Endothelial cell of umbilical vein (primary cell): ENCODE data around the gene ZFYVE26. TPM values are rescaled to one million over a fixed set of nuclear protein-coding genes. Genes with fewer than 3 reads are reported as not detected.

Experiments used
- BruUV-seq: library from RNA; stranded (reverse); fragments of 400-500 nt; replicated peaks from 2 replicates; lab custom pipeline; 2021; lab: Mats Ljungman, UMichigan
- CTCF ChIA-PET: fragments of 300-600, 350-600 bp; sonication (Branson Sonifier 250); formaldehyde crosslinking; loops from one replicate; lab custom pipeline; 2021; ENCODE audit warnings: antibody characterized with exemption, inconsistent platforms; lab: Charles Lee
- POLR2A ChIA-PET: fragments of 300-600, 350-600 bp; sonication (Branson Sonifier 250); formaldehyde crosslinking; loops from one replicate; lab custom pipeline; 2021; ENCODE audit warnings: antibody characterized with exemption, inconsistent platforms; lab: Charles Lee
- DNase-seq: peaks from one replicate; pipeline ENCODE4 v3.0.0-alpha.2; 2011; ENCODE audit warnings: low read depth, low spot score
- FAIRE-seq: peaks from 2 replicates; lab custom pipeline; 2011; peaks lifted over from hg19 to GRCh38; lab: Jason Lieb, UNC
- H2AFZ ChIP-seq: 2 replicates; pipeline ENCODE4 v1.6.0; 2012; ENCODE audit warnings: low read depth, low read length, control low read depth, inconsistent platforms
- H3K27ac ChIP-seq: 2 replicates; pipeline ENCODE4 v1.5.1; 2011; ENCODE audit warnings: low read depth, mild to moderate bottlenecking, control low read depth, low read length, moderate library complexity; ENCODE audit not compliant: insufficient read depth
- H3K27me3 ChIP-seq, 2 experiments: 2 replicates each; pipeline versions ENCODE4 v1.6.0 to v1.6.1; 2011; ENCODE audit warnings: low read length in 2 of 2, mixed read lengths in 1 of 2; ENCODE audit not compliant: control insufficient read depth in 2 of 2, insufficient read depth in 2 of 2
- H3K36me3 ChIP-seq, 2 experiments: 2 replicates in 1 of 2; 3 replicates in 1 of 2; pipeline ENCODE4 v1.5.1; 2011; ENCODE audit warnings: low read length in 2 of 2, mild to moderate bottlenecking in 1 of 2, moderate library complexity in 1 of 2; ENCODE audit not compliant: control insufficient read depth in 2 of 2, insufficient read depth in 2 of 2; ENCODE audit errors: extremely low read depth in 1 of 2
- H3K4me1 ChIP-seq: 3 replicates; pipeline ENCODE4 v1.5.1; 2011; ENCODE audit warnings: mild to moderate bottlenecking, low read length; ENCODE audit not compliant: control insufficient read depth, insufficient read depth; ENCODE audit errors: extremely low read depth
- H3K4me2 ChIP-seq: 2 replicates; pipeline ENCODE4 v1.6.1; 2011; ENCODE audit warnings: low read length, control low read depth, mixed read lengths; ENCODE audit not compliant: insufficient read depth
- H3K4me3 ChIP-seq, 3 experiments: fragments of 200-600 bp in 1 of 3; sonication (generic), shearing (Covaris generic) in 1 of 3; replicated peaks in 1 of 3; 2 replicates each; pipeline ENCODE4 v1.5.1; 2011 to 2016; ENCODE audit warnings: control low read depth in 3 of 3, low read length in 3 of 3, mild to moderate bottlenecking in 2 of 3, inconsistent platforms in 1 of 3, low read depth in 1 of 3, moderate library complexity in 1 of 3; ENCODE audit not compliant: insufficient read depth in 1 of 3
- H3K79me2 ChIP-seq: 2 replicates; pipeline ENCODE4 v1.6.0; 2012; ENCODE audit warnings: low read length, inconsistent platforms; ENCODE audit not compliant: control insufficient read depth, insufficient read depth
- H3K9ac ChIP-seq: replicated peaks from 2 replicates; pipeline ENCODE3; 2011; ENCODE audit warnings: low read length, control low read depth; ENCODE audit not compliant: insufficient read depth; ENCODE audit errors: extremely low read depth
- H3K9me1 ChIP-seq: replicated peaks from 3 replicates; pipeline ENCODE4 v1.6.0; 2011; ENCODE audit warnings: mild to moderate bottlenecking, low read length; ENCODE audit not compliant: control insufficient read depth, insufficient read depth; ENCODE audit errors: extremely low read depth
- H3K9me3 ChIP-seq: replicated peaks from 2 replicates; pipeline ENCODE4 v1.5.1; 2012; ENCODE audit warnings: low read length, inconsistent platforms; ENCODE audit not compliant: control insufficient read depth, insufficient read depth
- H4K20me1 ChIP-seq: replicated peaks from 2 replicates; pipeline ENCODE3; 2011; ENCODE audit warnings: mild to moderate bottlenecking, low read length; ENCODE audit not compliant: control insufficient read depth, insufficient read depth; ENCODE audit errors: extremely low read depth
- CTCF ChIP-seq, 2 donors: IDR thresholded peaks; 1 replicate in 1 of 2; 2 replicates in 1 of 2; pipeline ENCODE4 v1.5.1; 2011; ENCODE audit warnings: low read length in 2 of 2, mild to moderate bottlenecking in 2 of 2, moderate library complexity in 2 of 2, control low read depth in 1 of 2, inconsistent platforms in 1 of 2, low read depth in 1 of 2; ENCODE audit not compliant: insufficient read depth in 1 of 2; ENCODE audit errors: extremely low read depth in 1 of 2
- EZH2 ChIP-seq: IDR thresholded peaks from 2 replicates; pipeline ENCODE4 v1.6.1; 2012; ENCODE audit warnings: borderline replicate concordance, low read depth, mild to moderate bottlenecking, moderate library complexity, low read length, inconsistent platforms; ENCODE audit not compliant: severe bottlenecking
- GATA2 ChIP-seq: IDR thresholded peaks from 2 replicates; pipeline ENCODE4 v1.7.0; 2011; ENCODE audit warnings: low read depth, mild to moderate bottlenecking, moderate library complexity, mixed read lengths, low read length; ENCODE audit not compliant: insufficient read length, insufficient read depth
- JUN ChIP-seq: IDR thresholded peaks from 2 replicates; pipeline ENCODE4 v1.6.1; 2011; ENCODE audit warnings: borderline replicate concordance, low read depth; ENCODE audit not compliant: insufficient read length, insufficient read depth
- MAX ChIP-seq: IDR thresholded peaks from 2 replicates; pipeline ENCODE4 v1.6.1; 2011; ENCODE audit not compliant: insufficient read depth, insufficient read length
- MYC ChIP-seq: IDR thresholded peaks from one replicate; pipeline ENCODE4 v1.6.1; 2011; ENCODE audit warnings: mild to moderate bottlenecking, low read depth, low read length
- POLR2A ChIP-seq: IDR thresholded peaks from 2 replicates; pipeline ENCODE4 v1.6.1; 2012; ENCODE audit warnings: low read depth, mild to moderate bottlenecking, control low read depth, low read length
- POLR2AphosphoS5 ChIP-seq: IDR thresholded peaks from 2 replicates; pipeline ENCODE4 v1.6.1; 2012; ENCODE audit warnings: low read depth, mild to moderate bottlenecking, control low read depth, low read length, moderate library complexity; ENCODE audit not compliant: insufficient read depth
- dilution Hi-C: fragments of 300-500 bp; cut with MboI; formaldehyde crosslinking; loops from one replicate; pipeline ENCODE4 v1.15.0; 2019; ENCODE audit warnings: low sequenced_read_pairs; ENCODE audit not compliant: extremely low pct_ligation_motif_present
- intact Hi-C: fragments of 100-400 bp; cut with micrococcal nuclease; formaldehyde crosslinking; loops from one replicate; pipeline ENCODE4 v1.10.0; 2022
- polyA plus RNA-seq, 4 experiments: library from polyadenylated mRNA; depleted of rRNA in 3 of 4; stranded (reverse) in 3 of 4; unstranded in 1 of 4; fragments of >200 nt; gene quantifications; 2 replicates each; pipeline versions ENCODE4 v1.2.1 to v1.2.3, GENCODE V29; 2011 to 2012; ENCODE audit warnings: missing spikeins in 1 of 4
- total RNA-seq: library from RNA; stranded (reverse); gene quantifications from 2 replicates; pipeline ENCODE4 v1.2.3, GENCODE V29; 2021

ZFYVE26 gene
- total and polyA plus RNA-seq, 2 donors (not counting 3 experiments of a cell fraction or from before 2014, with no cell fraction given): 15.3 to 26.3 TPM

- no peak overlapping the region for H3K4me3 ChIP-seq
- no peak overlapping the region for H3K4me2 ChIP-seq
- TF ChIP-seq MAX: no peak
- TF ChIP-seq GATA2: no peak
- no peak for TF ChIP-seq MYC
- TF ChIP-seq CTCF (IDR thresholded peaks at IDR 0.05; ENCODE audit: extremely low read depth in 1 of 2, insufficient read depth in 1 of 2, low read depth in 1 of 2, low read length in 2 of 2): no peak
- no TSS peak for BruUV-seq
- no peaks in the 10 kb centered on the region for H3K27me3 ChIP-seq
- FAIRE-seq: no peak
- no peak overlapping the region for H3K27ac ChIP-seq
- no peaks in the 10 kb centered on the region for H3K9me3 ChIP-seq
- CTCF ChIA-PET: interaction anchor here (1.0 to 1.2 kb wide), 2 partner anchors 99 to 1009 kb away, joined by 3 to 4 read pairs; no protein-coding TSS in a partner anchor
- no peak overlapping the region for H2AFZ ChIP-seq
- H4K20me1 ChIP-seq: no peaks in the 10 kb centered on the region
- intact Hi-C loops (loop anchor here (5.0 kb wide), 1 partner anchor 412 kb away; no protein-coding TSS in a partner anchor), dilution Hi-C loops (no loop called here)
- POLR2A ChIA-PET: no interaction called here
- no peaks in the 10 kb centered on the region for H3K79me2 ChIP-seq
- no peaks in the 10 kb centered on the region for H3K4me1 ChIP-seq
- no peaks in the 10 kb centered on the region for H3K9me1 ChIP-seq
- no peak for DNase-seq
- H3K36me3 ChIP-seq: no peaks in the 10 kb centered on the region
- no peak overlapping the region for H3K9ac ChIP-seq
These were observed 19.2 kb upstream of the ZFYVE26 start for GRCh38 chr14:67835596-67835995.

GRCh38 chr14:67833403-67833802 is 17.0 kb upstream of the ZFYVE26 start:
- Histone ChIP-seq H3K79me2 (no peaks in the 10 kb centered on the region), H2AFZ (no peak overlapping the region), H3K4me1 (no peaks in the 10 kb centered on the region), H3K36me3 (no peaks in the 10 kb centered on the region), H3K9ac (no peak overlapping the region), H3K27ac (no peak overlapping the region), H3K9me1 (no peaks in the 10 kb centered on the region), H3K4me2 (no peak overlapping the region), H4K20me1 (no peaks in the 10 kb centered on the region), H3K9me3 (peaks cover 2% of the 10 kb centered on the region), H3K27me3 (no peaks in the 10 kb centered on the region), H3K4me3 (no peak overlapping the region)
- no TSS peak for BruUV-seq
- CTCF ChIA-PET: no interaction called here
- FAIRE-seq: no peak
- POLR2A ChIA-PET: no interaction called here
- TF ChIP-seq POLR2AphosphoS5: no peak
- no peak for TF ChIP-seq CTCF (IDR thresholded peaks at IDR 0.05; ENCODE audit: extremely low read depth in 1 of 2, insufficient read depth in 1 of 2, low read depth in 1 of 2, low read length in 2 of 2)
- no peak for TF ChIP-seq EZH2
- no peak for TF ChIP-seq MAX
- TF ChIP-seq POLR2A: no peak
- no peak for TF ChIP-seq JUN
- no peak for TF ChIP-seq MYC
- TF ChIP-seq GATA2: no peak
- DNase-seq: no peak
- intact Hi-C loops (no loop called here), dilution Hi-C loops (no loop called here)
